ENCODE measurements around the gene CFHR2. TPM values are rescaled to one million over a fixed set of nuclear protein-coding genes. Genes with fewer than 3 reads are reported as not detected.

The CFHR2 gene

DNA sequence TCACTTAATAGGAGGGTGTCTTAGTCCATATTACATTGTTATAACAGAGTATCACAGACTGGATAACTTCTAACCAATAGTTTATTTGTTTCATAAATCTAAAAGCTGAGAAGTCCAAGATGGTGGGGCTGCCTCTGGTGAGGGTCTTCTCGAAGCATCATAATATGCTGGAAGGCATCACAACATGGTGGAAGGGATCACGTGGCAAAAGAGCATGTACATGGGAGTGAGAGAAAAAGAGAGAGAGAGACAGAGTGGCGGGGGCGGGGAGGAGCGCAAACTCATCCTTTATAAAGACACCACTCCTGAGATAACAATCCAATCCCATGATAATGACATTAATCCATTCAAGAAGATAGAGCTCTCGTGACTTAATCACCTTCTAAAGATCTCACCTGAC is 65.3 kb downstream of the CFHR2 start:
- no peaks in the 10 kb centered on the region for H3K79me1 ChIP-seq (replicated peaks; ENCODE audit: low read length, poor library complexity, severe bottlenecking)
- no peak for DNase-seq
- H3K14ac ChIP-seq (ENCODE audit: low read length in 2 of 2), result no peak overlapping the region
- H2AFZ ChIP-seq (ENCODE audit: low read depth, low read length), result no peak overlapping the region
- H2BK5ac ChIP-seq (ENCODE audit: low read depth, low read length, poor library complexity, severe bottlenecking), result no peak overlapping the region
- 81% methylated on average over 5 of the region's 6 CpGs for WGBS
- H3K18ac ChIP-seq (ENCODE audit: low read depth in 1 of 2, low read length in 2 of 2), result no peak overlapping the region
- H3K27me3 ChIP-seq (ENCODE audit: control insufficient read depth in 1 of 2, insufficient read depth in 1 of 2, low read length in 2 of 2), result no peaks in the 10 kb centered on the region
- no peak overlapping the region for H3K4me2 ChIP-seq (ENCODE audit: low read length, poor library complexity, severe bottlenecking)
- no peaks in the 10 kb centered on the region for H3K4me1 ChIP-seq (ENCODE audit: control insufficient read depth, insufficient read depth, low read depth, low read length)
- H3K36me3 ChIP-seq (ENCODE audit: control insufficient read depth in 1 of 2, insufficient read depth in 2 of 2, low read depth in 1 of 2, low read length in 2 of 2), result no peaks in the 10 kb centered on the region
- H2AK5ac ChIP-seq (ENCODE audit: low read length, severe bottlenecking), result no peak overlapping the region
- H3K9ac ChIP-seq (ENCODE audit: low read length), result no peak overlapping the region
- no peak overlapping the region for H4K91ac ChIP-seq (ENCODE audit: low read length)
- no peak overlapping the region for H3K27ac ChIP-seq (ENCODE audit: low read length, poor library complexity, severe bottlenecking)
- no peak overlapping the region for H2BK15ac ChIP-seq (ENCODE audit: low read depth, poor library complexity, severe bottlenecking)
- no peak overlapping the region for H3K4me3 ChIP-seq (ENCODE audit: insufficient read depth in 1 of 2, low read depth in 1 of 2, low read length in 2 of 2)
- H4K8ac ChIP-seq (ENCODE audit: low read length), result no peak overlapping the region
- no peak overlapping the region for H3K4ac ChIP-seq (ENCODE audit: low read depth in 1 of 2, low read length in 2 of 2)
- H3K9me3 ChIP-seq (ENCODE audit: control insufficient read depth, low read length), result peaks cover 5% of the 10 kb centered on the region
- no peak overlapping the region for H2BK120ac ChIP-seq (ENCODE audit: low read depth, low read length)
- no peak overlapping the region for H2BK12ac ChIP-seq (ENCODE audit: low read length in 2 of 2)
- H3K23ac ChIP-seq (ENCODE audit: low read length in 2 of 2), result no peak overlapping the region

Small RNA genes within 50 kb of the gene (small RNA-seq; reads per million reads assigned to genes)
- not detected for gene AL139418.1 (ENCODE audit: low read depth)
